ENCODE measurements around the gene SLC12A9. TPM values are rescaled to one million over a fixed set of nuclear protein-coding genes. Genes with fewer than 3 reads are reported as not detected.
A peak's percentile ranks its signal among the peaks of the same experiment; 100 is the strongest.

SLC12A9 gene
- total and polyA plus RNA-seq, 2 of the 8 experiments (the other 6 are each of a cell fraction or from before 2014, with no cell fraction given), result 31.4 to 40.1 TPM

GRCh38 chr7:100890653-100891567, 38.4 kb downstream of the SLC12A9 start (continued):
- TF ChIP-seq EGR1 (IDR thresholded peaks at IDR 0.05; ENCODE audit: borderline replicate concordance, low read depth, low read length), result no peak
- 0 out of 2 replicates have a peak, but pooled peaks have one; percentile 28 for TF ChIP-seq TAF1 (IDR thresholded peaks at IDR 0.05; ENCODE audit: low read depth, low read length)
